Hypothalamus (tissue), 51 donors: ENCODE data around the gene CYP3A5.
A peak's percentile ranks its signal among the peaks of the same experiment; 100 is the strongest.
"Not testable (repeated sequence)": the region's sequence is repeated elsewhere in the genome, so short reads cannot be mapped to it uniquely, and the experiment has no call there.

Source experiments
- DNase-seq, 51 donors: peaks; one replicate each; lab custom pipeline; 2025; lab: John Stamatoyannopoulos, UW

Gene CYP3A5

GRCh38 chr7:99643464-99643863 is 36.3 kb downstream of the CYP3A5 start:
- DNase-seq, result no peak

GRCh38 chr7:99642027-99642426 is 37.8 kb downstream of the CYP3A5 start:
- no peak for DNase-seq

- DNase-seq, result no peak
These were observed 40.5 kb downstream of the CYP3A5 start for GRCh38 chr7:99639267-99639666.

- no peak for DNase-seq
These were observed 41.1 kb downstream of the CYP3A5 start for GRCh38 chr7:99638731-99639130.

GRCh38 chr7:99637414-99637813 is 42.4 kb downstream of the CYP3A5 start:
- not testable (repeated sequence) for DNase-seq

GRCh38 chr7:99631295-99632109 is 48.3 kb downstream of the CYP3A5 start:
- peak in 10 of 51 donors; percentile 2 to 25 (median 6) for DNase-seq

GRCh38 chr7:99629643-99630042 is 50.2 kb downstream of the CYP3A5 start:
- DNase-seq, result no peak

GRCh38 chr7:99628471-99629465 is 51.0 kb downstream of the CYP3A5 start:
- peak in 1 of 51 donors; percentile 30 for DNase-seq

- no peak for DNase-seq
These were observed 52.3 kb downstream of the CYP3A5 start for GRCh38 chr7:99627513-99627912.

- DNase-seq, result no peak
These were observed 53.1 kb downstream of the CYP3A5 start for GRCh38 chr7:99626661-99627060.

GRCh38 chr7:99625961-99626360 is 53.8 kb downstream of the CYP3A5 start:
- no peak for DNase-seq

GRCh38 chr7:99625321-99625720 is 54.5 kb downstream of the CYP3A5 start:
- no peak for DNase-seq

- DNase-seq, result no peak
These were observed 55.3 kb downstream of the CYP3A5 start for GRCh38 chr7:99624484-99624883.

- no peak for DNase-seq
These were observed 55.9 kb downstream of the CYP3A5 start for GRCh38 chr7:99623702-99624447.

GRCh38 chr7:99623091-99623693 is 56.6 kb downstream of the CYP3A5 start:
- no peak for DNase-seq

GRCh38 chr7:99622596-99622995 is 57.2 kb downstream of the CYP3A5 start:
- no peak for DNase-seq

- DNase-seq, result no peak
These were observed 58.5 kb downstream of the CYP3A5 start for GRCh38 chr7:99621271-99621670.

- no peak for DNase-seq
These were observed 60.1 kb downstream of the CYP3A5 start for GRCh38 chr7:99619571-99620130.

- DNase-seq, result no peak
These were observed 61.1 kb downstream of the CYP3A5 start for GRCh38 chr7:99618726-99619125.

- DNase-seq, result peak in 1 of 51 donors; percentile 19
These were observed 62.5 kb downstream of the CYP3A5 start for GRCh38 chr7:99617192-99617781.
